GM04503 (cell line): ENCODE measurements around the gene HDHD5.
A peak's percentile ranks its signal among the peaks of the same experiment; 100 is the strongest.

Experiments
- DNase-seq: peaks from one replicate; pipeline ENCODE4 v3.0.0-alpha.2; 2012; ENCODE audit warnings: low read depth

Gene HDHD5

GRCh38 chr22:17158568-17159503, at the start of gene HDHD5:
Gene HDHD5 (minus strand): TSS chr22:17159277. CDS start chr22:17159251, 26 bp downstream.
- DNase-seq: peak; percentile 39

- DNase-seq: no peak
These were observed 46.4 kb upstream of the HDHD5 start for GRCh38 chr22:17205432-17205831.

- DNase-seq: no peak
These were observed 42.3 kb upstream of the HDHD5 start for GRCh38 chr22:17201285-17201945.

- DNase-seq: peak; percentile 37
These were observed 40.1 kb upstream of the HDHD5 start for GRCh38 chr22:17199003-17199731.

- DNase-seq: no peak
These were observed 39.3 kb upstream of the HDHD5 start for GRCh38 chr22:17198170-17199002.

GRCh38 chr22:17194213-17194612, 35.1 kb upstream of the HDHD5 start:
- DNase-seq: no peak

- no peak for DNase-seq
These were observed 33.1 kb upstream of the HDHD5 start for GRCh38 chr22:17192186-17192585.

- DNase-seq: peak; percentile 57
These were observed 32.2 kb upstream of the HDHD5 start for GRCh38 chr22:17191163-17191784.

- DNase-seq: no peak
These were observed 31.6 kb upstream of the HDHD5 start for GRCh38 chr22:17190702-17191101.

GRCh38 chr22:17176715-17177114, 17.6 kb upstream of the HDHD5 start:
- no peak for DNase-seq

GRCh38 chr22:17172029-17172833, 13.2 kb upstream of the HDHD5 start:
- no peak for DNase-seq

GRCh38 chr22:17171153-17172028, 12.3 kb upstream of the HDHD5 start:
- no peak for DNase-seq

- no peak for DNase-seq
These were observed 8.4 kb upstream of the HDHD5 start for GRCh38 chr22:17167486-17167885.

- no peak for DNase-seq
These were observed 5.4 kb upstream of the HDHD5 start for GRCh38 chr22:17164392-17165024.

- no peak for DNase-seq
These were observed 3.7 kb upstream of the HDHD5 start for GRCh38 chr22:17162731-17163130.

- DNase-seq: no peak
These were observed 2.9 kb upstream of the HDHD5 start for GRCh38 chr22:17161991-17162390.

- DNase-seq: peak; percentile 15
These were observed 451 bp upstream of the HDHD5 start for GRCh38 chr22:17159504-17159951.

- DNase-seq: no peak
These were observed 905 bp downstream of the HDHD5 start for GRCh38 chr22:17158176-17158567.

GRCh38 chr22:17157714-17158113, 1.4 kb downstream of the HDHD5 start:
- DNase-seq: no peak
